GM18507 (cell line): ENCODE data around the gene IL1RAPL2.
"Not testable (repeated sequence)": the region's sequence is repeated elsewhere in the genome, so short reads cannot be mapped to it uniquely, and the experiment has no call there.

Experiments
- DNase-seq: peaks from one replicate; pipeline ENCODE4 v3.0.0; 2011; ENCODE audit warnings: low read depth; ENCODE audit not compliant: insufficient read length; ENCODE audit errors: extremely low spot score
- FAIRE-seq: peaks from 2 replicates; lab custom pipeline; 2011; peaks lifted over from hg19 to GRCh38; lab: Jason Lieb, UNC

Gene IL1RAPL2

DNA sequence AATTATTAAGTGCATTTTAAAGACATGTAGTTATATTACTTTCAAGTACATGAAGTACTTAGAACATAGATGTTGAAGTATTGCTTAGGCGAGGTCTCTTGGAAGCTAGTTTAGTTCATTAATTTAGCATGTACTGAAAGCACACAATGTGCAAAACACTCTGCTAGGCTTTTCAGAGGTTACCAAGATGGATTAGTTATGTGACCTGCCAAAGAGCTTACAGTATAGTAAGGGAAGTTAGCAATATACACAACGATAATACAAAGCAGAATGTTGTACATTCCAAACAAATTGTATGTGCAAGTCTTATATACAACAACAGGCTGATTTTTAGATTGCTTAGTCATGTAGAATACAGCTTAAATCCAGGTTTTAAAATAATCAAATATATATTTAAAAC, 1137.9 kb downstream of the IL1RAPL2 start:
- FAIRE-seq (no peak), DNase-seq (no peak)

DNA sequence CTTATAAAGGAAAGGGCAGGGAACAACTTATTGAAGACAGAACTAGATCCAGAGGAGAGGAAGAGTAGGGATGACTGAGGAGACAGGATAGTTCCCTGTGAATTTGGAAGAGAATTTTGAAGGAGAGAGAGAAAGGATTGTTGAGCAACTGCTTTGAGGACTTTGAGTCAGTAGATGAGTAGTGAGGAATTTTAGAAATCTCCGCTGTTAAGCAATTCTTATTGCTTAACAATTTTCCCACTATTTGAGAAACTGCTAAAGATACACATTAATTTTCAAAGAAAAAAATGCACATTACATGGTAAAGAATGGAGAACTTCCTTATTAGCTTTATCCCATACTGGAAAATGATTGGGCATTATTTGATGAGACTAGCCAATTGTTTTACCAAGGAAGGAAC, 1140.0 kb downstream of the IL1RAPL2 start:
- no peak for DNase-seq
- no peak for FAIRE-seq

- FAIRE-seq (no peak), DNase-seq (no peak)
Observed at GRCh38 chrX:105711805-105712204, 1145.8 kb downstream of the IL1RAPL2 start.

DNA sequence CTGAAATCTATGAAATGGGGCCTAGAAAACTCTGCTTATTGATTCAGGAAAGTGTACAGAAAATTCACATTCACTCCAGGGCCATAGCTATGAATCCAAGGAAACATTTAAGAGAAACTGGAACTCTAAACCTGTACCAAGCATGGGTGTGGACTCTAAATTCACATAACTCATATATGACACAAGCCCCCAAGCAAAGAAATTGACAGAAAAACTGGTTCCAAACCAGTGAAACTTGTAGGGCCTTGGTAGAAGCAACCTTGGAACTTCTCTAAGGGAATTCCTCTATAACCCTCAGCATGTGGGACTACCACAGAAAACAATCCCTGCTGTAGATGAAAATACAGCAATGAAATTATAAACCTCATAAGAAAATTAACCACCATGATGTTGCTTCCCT, 1149.7 kb downstream of the IL1RAPL2 start:
- DNase-seq (no peak), FAIRE-seq (no peak)

GRCh38 chrX:105723966-105724735, 1158.2 kb downstream of the IL1RAPL2 start:
- no peak for DNase-seq

GRCh38 chrX:105725228-105725627, 1159.2 kb downstream of the IL1RAPL2 start:
- DNase-seq (no peak), FAIRE-seq (no peak)

More at GRCh38 chrX:105723966-105724735, 1158.2 kb downstream of the IL1RAPL2 start:
- FAIRE-seq, result no peak

- DNase-seq (no peak), FAIRE-seq (no peak)
Observed at GRCh38 chrX:105738162-105738561, 1172.2 kb downstream of the IL1RAPL2 start.

- DNase-seq (no peak), FAIRE-seq (no peak)
Observed at GRCh38 chrX:105744291-105744690, 1178.3 kb downstream of the IL1RAPL2 start.

DNA sequence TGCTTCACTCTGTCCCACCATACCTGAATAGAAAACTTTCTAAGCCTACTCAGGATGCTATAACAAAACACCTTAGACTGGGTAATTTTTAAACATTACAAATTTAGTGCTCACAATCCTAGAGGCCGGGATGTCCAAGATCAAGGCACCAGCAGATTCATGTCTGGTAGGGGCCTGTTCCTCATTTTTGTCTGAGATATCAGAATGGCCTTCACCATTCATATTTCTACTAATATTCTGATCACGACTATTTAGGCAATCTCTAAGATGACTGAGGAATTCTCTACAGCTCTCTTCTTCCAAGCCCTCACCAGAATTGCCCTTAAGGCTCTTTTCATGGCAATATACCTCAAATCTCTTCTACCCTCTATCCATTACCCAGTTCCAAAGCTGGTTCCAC, 1178.9 kb downstream of the IL1RAPL2 start:
- peak; percentile 12 for FAIRE-seq
- no peak for DNase-seq

GRCh38 chrX:105745863-105746262, 1179.9 kb downstream of the IL1RAPL2 start:
- FAIRE-seq (no peak), DNase-seq (no peak)

DNA sequence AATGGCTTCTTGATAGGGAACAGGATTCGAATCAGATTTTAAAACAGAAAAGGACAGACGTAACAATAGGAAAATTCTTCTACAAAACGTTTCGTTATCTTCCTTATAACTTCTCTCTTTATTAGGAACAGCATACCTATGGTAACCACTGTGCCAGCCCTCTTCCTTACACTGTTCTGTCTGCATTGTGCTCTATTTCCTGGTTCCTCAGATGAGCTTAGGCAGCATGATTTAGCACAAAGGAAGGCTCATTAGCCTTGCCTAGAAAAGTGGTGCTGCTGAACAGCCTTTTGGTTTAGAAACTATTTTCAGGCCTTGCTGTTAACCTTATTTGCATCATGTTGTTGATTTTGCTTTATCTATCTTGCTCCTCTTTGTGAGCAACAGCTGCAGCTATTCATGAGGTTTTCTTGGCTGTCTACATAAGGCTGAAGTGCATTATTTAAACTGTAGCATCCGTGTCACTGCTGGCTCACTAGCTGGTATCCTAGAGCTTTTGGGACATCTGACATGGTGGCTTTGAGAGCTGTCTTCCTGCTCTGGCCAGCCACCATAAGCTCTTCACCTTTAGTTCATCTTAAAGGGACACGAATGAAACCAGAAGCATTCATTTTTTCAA, 1186.4 kb downstream of the IL1RAPL2 start:
- DNase-seq, result no peak
- no peak for FAIRE-seq

DNA sequence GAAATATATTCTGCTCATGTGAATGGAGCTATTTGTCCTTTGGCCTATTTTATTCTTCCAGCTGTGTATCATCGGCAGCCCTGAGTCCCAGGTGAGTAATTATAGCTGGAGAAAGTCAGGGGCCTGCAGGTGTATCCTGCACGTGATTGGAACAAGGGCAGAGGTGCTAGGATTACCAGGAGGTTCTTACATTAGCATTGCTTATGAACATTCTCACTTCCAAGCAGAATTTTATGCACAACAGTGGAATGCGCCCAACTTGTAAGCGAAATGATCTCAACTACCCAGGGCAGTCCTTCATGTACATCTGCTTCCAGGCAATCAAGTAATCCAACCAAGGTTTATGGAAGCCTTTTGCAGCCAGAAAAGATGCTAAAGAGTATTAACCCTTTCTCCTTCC, 1187.4 kb downstream of the IL1RAPL2 start:
- FAIRE-seq (no peak), DNase-seq (no peak)

DNA sequence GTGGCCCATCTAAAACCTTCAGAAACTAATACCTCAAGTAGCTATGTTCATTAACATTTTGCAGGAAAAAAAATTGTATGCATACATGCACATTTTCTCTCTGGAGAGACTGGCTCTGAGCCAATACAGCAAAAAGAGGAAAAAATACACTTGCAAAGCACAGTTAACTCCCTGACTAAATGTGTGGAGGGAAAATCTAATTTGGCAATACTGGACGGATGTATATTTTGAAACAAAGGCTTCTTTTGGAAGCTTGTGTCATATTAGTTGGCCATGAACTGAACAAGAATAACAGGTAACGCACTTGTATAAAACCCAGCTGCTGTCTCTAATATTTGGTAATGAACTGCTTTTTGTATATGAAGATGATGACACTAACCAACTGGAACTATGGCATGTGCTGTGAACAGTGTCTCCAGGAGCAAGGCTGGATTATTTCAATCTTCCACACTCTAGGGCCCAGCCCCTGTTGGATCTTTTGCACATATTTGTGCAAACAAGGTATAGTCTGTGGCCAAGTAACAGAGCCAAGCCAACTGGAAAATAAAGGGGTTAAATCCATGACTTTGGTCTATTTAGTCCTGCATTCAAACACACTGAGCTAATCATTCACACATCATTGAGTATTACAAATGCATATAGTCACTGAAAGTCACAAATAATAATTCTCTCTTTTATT, 1188.4 kb downstream of the IL1RAPL2 start:
- no peak for DNase-seq

GRCh38 chrX:105755109-105755508, 1189.1 kb downstream of the IL1RAPL2 start:
- DNase-seq (no peak), FAIRE-seq (no peak)

More for the DNA sequence above, 1188.4 kb downstream of the IL1RAPL2 start:
- FAIRE-seq, result no peak

- FAIRE-seq (no peak), DNase-seq (no peak)
Observed at GRCh38 chrX:105758754-105759153, 1192.8 kb downstream of the IL1RAPL2 start.

- FAIRE-seq (no peak), DNase-seq (no peak)
Observed at GRCh38 chrX:105759598-105759997, 1193.6 kb downstream of the IL1RAPL2 start.

GRCh38 chrX:105765691-105766090, 1199.7 kb downstream of the IL1RAPL2 start:
- FAIRE-seq, result no peak
- DNase-seq, result no peak

DNA sequence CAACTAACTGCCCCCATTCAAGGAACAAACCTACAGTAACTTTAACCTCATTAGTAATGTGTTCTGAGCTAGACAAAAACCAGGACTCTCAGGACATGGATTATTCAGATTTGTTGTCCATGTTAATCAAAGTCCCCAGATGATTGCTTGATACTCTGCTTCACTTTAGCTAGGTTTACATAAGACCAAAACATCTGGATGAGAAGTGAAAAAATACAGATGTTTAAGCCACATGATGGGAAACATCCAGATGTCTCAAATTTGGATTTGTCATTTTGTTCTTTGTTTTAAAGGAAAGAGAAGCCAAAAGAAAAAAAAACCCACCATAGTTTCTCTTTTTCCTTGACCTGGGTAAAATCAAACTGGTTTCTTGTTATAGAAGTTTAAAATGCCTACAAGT, 1207.8 kb downstream of the IL1RAPL2 start:
- no peak for DNase-seq
- FAIRE-seq, result no peak

- FAIRE-seq, result no peak
- DNase-seq, result no peak
Observed at GRCh38 chrX:105775679-105776078, 1209.7 kb downstream of the IL1RAPL2 start.

DNA sequence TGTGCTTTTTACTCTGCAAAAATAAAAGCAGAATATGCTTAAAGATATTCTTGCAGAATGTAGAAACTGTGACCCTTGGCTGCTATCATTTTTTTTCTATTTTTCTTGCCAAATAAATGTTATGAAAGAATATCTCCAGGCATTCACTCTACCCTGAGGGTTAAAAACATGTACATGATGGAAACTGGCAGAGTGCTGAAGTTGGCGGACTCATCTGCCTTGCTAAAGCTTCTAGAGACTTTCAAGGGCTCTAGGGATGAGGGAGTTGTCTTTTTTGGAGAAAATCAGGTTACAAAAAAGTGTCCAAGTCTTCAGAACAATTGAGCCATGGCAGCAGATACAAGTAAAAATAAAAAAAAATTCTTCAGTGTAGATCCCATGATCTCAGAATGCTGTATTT, 1215.8 kb downstream of the IL1RAPL2 start:
- FAIRE-seq, result no peak
- DNase-seq, result no peak

DNA sequence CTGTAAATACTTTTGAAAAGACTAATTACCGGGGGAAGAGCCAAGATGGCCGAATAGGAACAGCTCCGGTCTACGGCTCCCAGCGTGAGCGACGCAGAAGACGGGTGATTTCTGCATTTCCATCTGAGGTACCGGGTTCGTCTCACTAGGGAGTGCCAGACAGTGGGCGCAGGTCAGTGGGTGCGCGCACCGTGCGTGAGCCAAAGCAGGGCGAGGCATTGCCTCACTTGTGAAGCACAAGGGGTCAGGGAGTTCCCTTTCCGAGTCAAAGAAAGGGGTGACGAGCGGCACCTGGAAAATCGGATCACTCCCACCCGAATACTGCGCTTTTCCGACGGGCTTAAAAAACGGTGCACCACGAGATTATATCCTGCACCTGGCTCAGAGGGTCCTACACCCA, 1230.9 kb downstream of the IL1RAPL2 start:
- DNase-seq, FAIRE-seq: not testable (repeated sequence)
